PC-3 (cell line): ENCODE results near the gene MRC2. TPM values are rescaled to one million over a fixed set of nuclear protein-coding genes. Genes with fewer than 3 reads are reported as not detected.
"Not testable (repeated sequence)": the region's sequence is repeated elsewhere in the genome, so short reads cannot be mapped to it uniquely, and the experiment has no call there.

Experiments
- ATAC-seq: fragments of 200-7000 bp; cut with Tn5 transposase; 2 replicates; pipeline ENCODE4 v1.9.1; 2020; ENCODE audit warnings: mild to moderate bottlenecking, moderate library complexity
- BruUV-seq: library from RNA; stranded (reverse); fragments of 400-500 nt; replicated peaks from 2 replicates; lab custom pipeline; 2021; lab: Mats Ljungman, UMichigan
- CTCF ChIA-PET: fragments of 300-600 bp; sonication (Branson Sonifier 250); formaldehyde crosslinking; loops from one replicate; lab custom pipeline; 2022; ENCODE audit warnings: antibody characterized with exemption; lab: Charles Lee
- POLR2A ChIA-PET: fragments of 300-600 bp; sonication (Branson Sonifier 250); formaldehyde crosslinking; loops from one replicate; lab custom pipeline; 2022; ENCODE audit warnings: antibody characterized with exemption; ENCODE audit not compliant: unreplicated experiment; lab: Charles Lee
- DNase-seq: peaks from one replicate; pipeline ENCODE4 v3.0.0-alpha.2; 2015
- H2AFZ ChIP-seq: fragments of 300-600 bp; sonication (generic); 2 replicates; pipeline ENCODE4 v1.6.0; 2016; ENCODE audit warnings: antibody characterized with exemption, low read length
- H3F3A ChIP-seq: fragments of 300-600 bp; sonication (generic); one replicate; pipeline ENCODE4 v1.6.0; 2017; ENCODE audit warnings: antibody characterized with exemption, low read length, control low read depth, mild to moderate bottlenecking; ENCODE audit not compliant: unreplicated experiment
- H3K27ac ChIP-seq: fragments of 300-600 bp; sonication (generic); 2 replicates; pipeline ENCODE4 v1.5.1; 2016; ENCODE audit warnings: mild to moderate bottlenecking, low read length
- H3K27me3 ChIP-seq: fragments of 300-600 bp; sonication (generic); 2 replicates; pipeline ENCODE4 v1.6.1; 2016; ENCODE audit warnings: low read length, mixed read lengths
- H3K36me3 ChIP-seq: fragments of 300-600 bp; sonication (generic); 2 replicates; pipeline ENCODE4 v1.6.1; 2016; ENCODE audit warnings: low read depth, mixed run types, low read length, mixed read lengths
- H3K4me1 ChIP-seq: fragments of 300-600 bp; sonication (generic); 2 replicates; pipeline ENCODE4 v1.5.1; 2016; ENCODE audit warnings: low read length; ENCODE audit not compliant: insufficient read depth
- H3K4me2 ChIP-seq: fragments of 300-600 bp; sonication (generic); 2 replicates; pipeline ENCODE4 v1.6.0; 2016; ENCODE audit warnings: low read length
- H3K4me3 ChIP-seq: fragments of 300-600 bp; sonication (generic); 2 replicates; pipeline ENCODE4 v1.5.1; 2016; ENCODE audit warnings: mild to moderate bottlenecking, low read length, mixed read lengths
- H3K79me2 ChIP-seq: fragments of 300-600 bp; sonication (generic); 2 replicates; pipeline ENCODE4 v1.6.1; 2017; ENCODE audit warnings: low read length, mixed read lengths
- H3K9ac ChIP-seq: fragments of 300-600 bp; sonication (generic); 2 replicates; pipeline ENCODE4 v1.6.0; 2016; ENCODE audit warnings: mild to moderate bottlenecking, low read length
- H3K9me2 ChIP-seq: fragments of 300-600 bp; sonication (generic); replicated peaks from 2 replicates; pipeline ENCODE4 v1.6.1; 2016; ENCODE audit warnings: mixed run types, low read length, mixed read lengths
- H3K9me3 ChIP-seq: fragments of 300-600 bp; sonication (generic); 2 replicates; pipeline ENCODE4 v1.6.1; 2016; ENCODE audit warnings: low read length, mixed read lengths
- H4K20me1 ChIP-seq: fragments of 300-600 bp; sonication (generic); 2 replicates; pipeline ENCODE4 v1.6.1; 2016; ENCODE audit warnings: low read length, mixed read lengths
- CTCF ChIP-seq: fragments of 300-600 bp; sonication (generic); conservative IDR thresholded peaks from 2 replicates; pipeline ENCODE4 v1.5.1; 2017; ENCODE audit warnings: antibody characterized with exemption, low read depth, mild to moderate bottlenecking, low read length
- EZH2 ChIP-seq: fragments of 300-600 bp; sonication (generic); IDR thresholded peaks from one replicate; pipeline ENCODE4 v1.6.1; 2017; ENCODE audit warnings: antibody characterized with exemption, mild to moderate bottlenecking, low read length; ENCODE audit not compliant: unreplicated experiment
- EZH2phosphoT487 ChIP-seq: fragments of 300-600 bp; sonication (generic); IDR thresholded peaks from 2 replicates; pipeline ENCODE4 v1.6.1; 2018; ENCODE audit warnings: mild to moderate bottlenecking, antibody characterized with exemption, low read length, borderline replicate concordance
- intact Hi-C: fragments of 100-400 bp; cut with micrococcal nuclease; formaldehyde crosslinking; loops from 2 replicates; pipeline ENCODE4 v1.9.0; 2023
- total RNA-seq: library from RNA; depleted of rRNA; stranded (reverse); fragments of >200 nt; gene quantifications from 2 replicates; pipeline ENCODE4 v1.2.3, GENCODE V29; 2014

Gene MRC2
- total RNA-seq, 1 experiment from 2014 or later: 13.5 TPM

GRCh38 chr17:62600805-62601204, 26.7 kb upstream of the MRC2 start:
- H4K20me1 ChIP-seq: no peaks in the 10 kb centered on the region
- H3K9me3 ChIP-seq: no peaks in the 10 kb centered on the region
- TF ChIP-seq CTCF (no peak), EZH2 (no peak), EZH2phosphoT487 (no peak)
- intact Hi-C loops: no loop called here
- no TSS peak for BruUV-seq
- peaks cover 40% of the 10 kb centered on the region for H3K36me3 ChIP-seq
- H3K4me3 ChIP-seq: no peak overlapping the region
- no peak overlapping the region for H2AFZ ChIP-seq
- no peaks in the 10 kb centered on the region for H3K9me2 ChIP-seq
- no peak overlapping the region for H3K9ac ChIP-seq
- no peaks in the 10 kb centered on the region for H3F3A ChIP-seq
- DNase-seq (no peak), ATAC-seq (no peak)
- ChIA-PET CTCF (no interaction called here), POLR2A (no interaction called here)
- H3K4me2 ChIP-seq: no peak overlapping the region
- no peak overlapping the region for H3K27ac ChIP-seq
- no peaks in the 10 kb centered on the region for H3K4me1 ChIP-seq
- H3K27me3 ChIP-seq: no peaks in the 10 kb centered on the region
- no peaks in the 10 kb centered on the region for H3K79me2 ChIP-seq

GRCh38 chr17:62601471-62601870, 26.0 kb upstream of the MRC2 start:
- Histone ChIP-seq H3K4me1 (no peaks in the 10 kb centered on the region), H2AFZ (no peak overlapping the region), H3K79me2 (no peaks in the 10 kb centered on the region), H3K9me2 (no peaks in the 10 kb centered on the region), H3K9ac (no peak overlapping the region), H3K27me3 (no peaks in the 10 kb centered on the region), H3F3A (no peaks in the 10 kb centered on the region), H3K4me3 (no peak overlapping the region), H3K4me2 (no peak overlapping the region), H3K27ac (no peak overlapping the region), H3K36me3 (peaks cover 43% of the 10 kb centered on the region), H3K9me3 (no peaks in the 10 kb centered on the region), H4K20me1 (no peaks in the 10 kb centered on the region)
- ChIA-PET CTCF (interaction anchor here (0.6 kb wide), 1 partner anchor 22 kb away, joined by 4 read pairs; no protein-coding TSS in a partner anchor), POLR2A (interaction anchor here (0.6 kb wide), 1 partner anchor 846 kb away, joined by 5 read pairs; no protein-coding TSS in a partner anchor)
- no peak for ATAC-seq
- DNase-seq: no peak
- intact Hi-C loops: no loop called here
- BruUV-seq: no TSS peak
- TF ChIP-seq EZH2phosphoT487: no peak
- TF ChIP-seq CTCF: no peak
- no peak for TF ChIP-seq EZH2

DNA sequence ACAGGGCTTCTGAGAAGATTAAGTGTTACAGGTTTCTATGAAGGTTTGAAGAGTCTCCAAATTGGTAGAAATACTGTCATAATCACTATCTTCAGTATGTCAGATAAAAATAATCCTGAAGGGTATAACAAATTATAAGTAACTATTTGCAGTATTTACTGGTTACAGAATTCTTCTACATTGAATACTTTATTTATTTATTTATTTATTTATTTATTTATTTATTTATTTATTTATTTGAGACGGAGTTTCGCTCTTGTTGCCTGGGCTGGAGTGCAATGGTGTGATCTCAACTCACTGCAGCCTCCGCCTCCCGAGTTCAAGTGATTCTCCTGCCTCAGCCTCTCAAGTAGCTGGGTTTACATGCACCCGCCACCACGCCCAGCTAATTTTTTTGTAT, 23.7 kb upstream of the MRC2 start:
- H3K27ac ChIP-seq, H4K20me1 ChIP-seq, H3K9me2 ChIP-seq, H3K4me3 ChIP-seq, H3K79me2 ChIP-seq, H3K9me3 ChIP-seq, H3K4me2 ChIP-seq, intact Hi-C loops, H3K27me3 ChIP-seq, DNase-seq, H3K4me1 ChIP-seq, H2AFZ ChIP-seq, CTCF ChIA-PET, BruUV-seq, H3F3A ChIP-seq, ATAC-seq, H3K9ac ChIP-seq: not testable (repeated sequence)
- H3K36me3 ChIP-seq: peaks cover 50% of the 10 kb centered on the region
- POLR2A ChIA-PET: interaction anchor here (0.6 kb wide), 1 partner anchor 182 kb away, joined by 6 read pairs; no protein-coding TSS in a partner anchor
